GM18508 (cell line): ENCODE data around the gene PAIP2B.
"Not testable (repeated sequence)": the region's sequence is repeated elsewhere in the genome, so short reads cannot be mapped to it uniquely, and the experiment has no call there.

Source experiments
- ATAC-seq: cut with Tn5 transposase; IDR thresholded peaks from one replicate; pipeline ENCODE4 v1.9.1; 2021; ENCODE audit warnings: moderate number of reproducible peaks; ENCODE audit not compliant: insufficient read depth, unreplicated experiment

PAIP2B gene

GRCh38 chr2:71226965-71227560, at the start of gene PAIP2B:
TSS of gene PAIP2B (minus strand) at chr2:71227103. CDS start at chr2:71202589, 24,514 bp downstream.
- ATAC-seq, result peak; percentile 97

GRCh38 chr2:71275939-71276310, 49.0 kb upstream of the PAIP2B start:
- peak; percentile 5 for ATAC-seq

GRCh38 chr2:71269511-71270090, 42.7 kb upstream of the PAIP2B start:
- ATAC-seq, result no peak

- no peak for ATAC-seq
Measured at GRCh38 chr2:71263386-71263785, 36.5 kb upstream of the PAIP2B start.

GRCh38 chr2:71261534-71261933, 34.6 kb upstream of the PAIP2B start:
- no peak for ATAC-seq

GRCh38 chr2:71256421-71256820, 29.5 kb upstream of the PAIP2B start:
- no peak for ATAC-seq

GRCh38 chr2:71254776-71255175, 27.9 kb upstream of the PAIP2B start:
- ATAC-seq, result no peak

DNA sequence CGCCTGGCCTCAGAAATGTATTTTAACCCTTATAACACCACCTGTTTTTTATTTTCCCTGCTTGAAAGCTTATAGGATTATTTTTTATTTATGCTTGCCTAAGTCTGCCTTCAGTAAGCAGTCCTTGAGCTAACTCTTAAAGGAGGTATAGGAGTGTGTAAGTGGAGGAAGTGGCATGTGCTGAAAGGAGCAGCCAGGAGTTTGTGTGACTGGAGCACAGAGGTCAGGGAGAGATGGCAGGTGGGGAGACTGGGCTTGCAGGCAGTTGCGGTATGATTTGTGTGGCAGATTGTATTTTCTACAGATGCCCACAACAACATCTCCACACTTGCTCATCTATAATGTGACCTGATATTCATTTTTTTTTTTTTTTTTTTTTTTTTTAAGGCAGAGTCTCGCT, 27.2 kb upstream of the PAIP2B start:
- ATAC-seq, result no peak

- no peak for ATAC-seq
Measured at GRCh38 chr2:71253476-71253875, 26.6 kb upstream of the PAIP2B start.

DNA sequence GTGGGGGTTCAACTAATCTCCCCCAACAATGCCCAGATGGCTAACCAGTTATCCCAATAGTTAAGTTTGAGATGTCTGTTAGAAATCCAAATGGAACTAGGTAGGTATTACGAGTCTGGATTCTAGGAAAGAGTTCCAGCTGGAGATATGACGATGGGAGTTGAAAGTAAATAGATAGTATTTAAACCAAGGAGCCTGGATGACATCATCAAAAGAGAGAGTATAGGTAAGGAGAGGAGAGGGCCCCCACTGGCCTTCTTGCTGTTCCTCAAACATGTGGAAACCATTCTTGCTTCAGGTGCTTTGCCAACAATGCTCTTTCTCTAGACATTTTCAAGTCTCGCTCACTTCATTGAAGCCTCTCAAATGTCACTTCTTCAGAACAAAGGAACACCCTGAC, 26.0 kb upstream of the PAIP2B start:
- ATAC-seq, result no peak

GRCh38 chr2:71250935-71251334, 24.0 kb upstream of the PAIP2B start:
- ATAC-seq, result no peak

DNA sequence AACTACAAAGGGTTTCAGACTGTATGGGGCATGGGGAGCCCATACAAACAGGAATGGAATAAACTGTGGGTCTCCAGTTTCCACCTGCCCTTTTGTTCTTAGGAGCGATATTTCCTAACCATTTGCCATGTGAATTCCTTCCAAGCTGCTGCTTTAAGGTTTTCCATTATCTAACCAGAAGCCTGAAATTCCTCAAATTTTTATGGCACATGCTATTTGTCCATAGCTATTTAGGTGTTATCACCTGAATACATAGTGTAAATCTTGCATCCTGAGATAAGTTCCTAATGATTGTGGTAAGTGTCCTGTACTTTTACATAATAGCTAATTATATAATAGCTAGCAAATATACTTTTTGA, 17.4 kb upstream of the PAIP2B start:
- ATAC-seq, result no peak

GRCh38 chr2:71243634-71244301, 16.9 kb upstream of the PAIP2B start:
- no peak for ATAC-seq

DNA sequence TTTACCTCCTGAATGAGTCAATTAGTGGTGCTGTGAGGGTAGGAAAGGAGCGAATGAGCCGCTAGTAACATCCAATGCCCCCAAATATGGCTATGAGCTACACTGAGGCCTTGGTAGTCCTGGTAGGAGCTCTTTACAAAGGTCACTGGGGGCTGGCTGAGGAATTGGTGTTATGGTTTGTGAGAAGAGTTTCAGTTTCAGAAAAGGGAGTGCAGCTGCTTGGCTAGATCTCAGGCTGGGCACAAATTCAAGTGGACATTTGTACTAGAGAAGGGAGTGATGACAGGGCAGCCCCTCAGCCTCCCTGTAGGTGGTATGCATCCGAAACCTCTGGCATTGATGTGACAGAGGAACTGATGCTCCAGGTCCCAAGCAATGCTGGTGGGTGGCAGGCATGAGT, 13.9 kb upstream of the PAIP2B start:
- ATAC-seq, result no peak

- no peak for ATAC-seq
Measured at GRCh38 chr2:71238089-71238488, 11.2 kb upstream of the PAIP2B start.

DNA sequence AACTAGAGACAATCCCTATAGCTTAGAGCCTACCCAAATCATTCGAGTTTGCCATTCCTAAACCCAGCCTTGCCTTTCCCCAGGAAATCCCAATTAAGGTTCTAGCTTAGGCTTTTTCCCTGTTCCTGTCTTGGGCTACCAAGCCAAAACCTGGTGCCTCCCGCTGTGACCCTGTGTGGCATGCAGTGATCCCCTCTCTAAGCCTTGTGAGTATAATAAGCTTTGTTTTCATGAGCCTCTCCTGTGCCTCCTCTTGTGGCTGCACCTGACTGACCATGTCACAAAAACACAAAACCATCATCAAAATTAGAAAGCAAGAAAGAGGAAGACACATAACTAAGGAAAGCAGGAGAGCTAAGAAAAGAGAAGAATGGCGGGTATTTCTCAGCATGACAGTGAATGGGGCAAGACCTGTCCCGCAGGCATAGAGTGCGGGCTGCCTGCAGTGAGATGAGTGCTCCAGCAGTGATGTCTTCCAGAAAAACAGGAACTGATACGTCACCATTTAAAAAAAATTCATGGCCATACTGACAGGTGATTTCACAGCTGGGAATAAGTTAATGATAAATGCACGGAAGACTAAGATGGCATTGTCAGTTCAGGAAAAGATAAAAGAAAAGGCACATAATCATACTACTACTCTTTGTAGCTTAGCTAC, 9.2 kb upstream of the PAIP2B start:
- no peak for ATAC-seq

DNA sequence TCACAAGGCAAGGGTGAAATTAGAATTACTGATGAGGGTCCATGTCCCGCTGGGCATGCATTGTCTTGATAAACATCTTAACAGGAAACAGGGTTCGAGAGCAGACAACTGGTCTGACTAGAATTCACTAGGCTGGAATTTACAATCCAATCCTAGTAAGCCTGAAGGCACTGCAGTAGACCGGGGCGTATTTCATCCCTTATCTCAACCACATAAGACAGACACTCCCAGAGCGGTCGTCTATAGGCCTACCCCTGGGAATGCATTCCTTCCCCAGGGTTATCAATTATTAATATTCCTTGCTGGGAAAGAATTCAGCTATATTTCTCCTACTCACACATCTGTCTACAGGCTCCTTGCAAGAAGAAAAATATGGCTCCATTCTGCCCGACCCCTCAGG, 6.2 kb upstream of the PAIP2B start:
- ATAC-seq, result not testable (repeated sequence)

- ATAC-seq, result no peak
Measured at GRCh38 chr2:71226096-71226964, 573 bp downstream of the PAIP2B start.

DNA sequence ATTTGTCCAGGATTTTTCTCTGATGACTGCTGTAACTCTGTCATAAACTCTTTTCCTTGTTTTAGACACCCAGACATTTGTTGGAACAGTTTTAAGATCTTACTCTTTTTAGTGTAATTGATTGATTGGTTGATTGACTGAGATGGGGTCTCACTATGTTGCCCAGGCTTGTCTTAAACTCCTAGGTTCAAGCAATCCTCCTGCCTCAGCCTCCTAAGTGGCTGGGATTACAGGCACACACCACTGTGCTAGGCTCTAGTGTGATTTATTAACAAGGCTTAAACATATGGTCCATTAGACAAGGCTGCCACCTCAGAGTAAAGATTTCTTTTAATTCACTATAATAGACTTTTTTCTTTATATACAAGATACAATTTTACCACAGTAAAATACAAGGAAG, 2.0 kb downstream of the PAIP2B start:
- no peak for ATAC-seq

- ATAC-seq, result no peak
Measured at GRCh38 chr2:71224457-71224856, 2.4 kb downstream of the PAIP2B start.
